GM12878 (cell line): ENCODE results near the gene SSH2. TPM values are rescaled to one million over a fixed set of nuclear protein-coding genes. Genes with fewer than 3 reads are reported as not detected.

Source experiments
- ATF3 ChIP-seq: IDR thresholded peaks from 2 replicates; pipeline ENCODE4 v1.6.1; 2011; ENCODE audit warnings: low read depth, mild to moderate bottlenecking, low read length, moderate library complexity, borderline replicate concordance; ENCODE audit errors: extremely low read depth
- BCL11A ChIP-seq: IDR thresholded peaks from 2 replicates; pipeline ENCODE4 v1.6.1; 2011; ENCODE audit warnings: low read depth, low read length
- CHD1 ChIP-seq: IDR thresholded peaks from 2 replicates; pipeline ENCODE4 v1.6.1; 2012; ENCODE audit warnings: low read depth, low read length, improper control_type of control experiment
- CHD4 ChIP-seq: fragments of 200-600 bp; sonication (generic); IDR thresholded peaks from 2 replicates; pipeline ENCODE4 v1.6.1; 2016; ENCODE audit warnings: mild to moderate bottlenecking
- E2F4 ChIP-seq: IDR thresholded peaks from 2 replicates; pipeline ENCODE4 v1.6.1; 2012; ENCODE audit warnings: low read depth, low read length, improper control_type of control experiment
- EP300 ChIP-seq, 2 experiments: fragments of 150-350 bp in 1 of 2; IDR thresholded peaks; 2 replicates each; pipeline ENCODE4 v1.6.1; 2011 to 2012; ENCODE audit warnings: low read depth in 2 of 2, low read length in 2 of 2, borderline replicate concordance in 1 of 2, improper control_type of control experiment in 1 of 2, inconsistent platforms in 1 of 2; ENCODE audit not compliant: control insufficient read depth in 1 of 2
- HDAC6 ChIP-seq: fragments of 200-600 bp; sonication (generic); IDR thresholded peaks from one replicate; pipeline ENCODE4 v1.8.0; 2017; ENCODE audit warnings: antibody characterized with exemption; ENCODE audit not compliant: unreplicated experiment
- LARP7 ChIP-seq: fragments of 450-650 bp; IDR thresholded peaks from 2 replicates; pipeline ENCODE4 v1.6.1; 2017; ENCODE audit warnings: mild to moderate bottlenecking
- MTA2 ChIP-seq: fragments of 450-650 bp; IDR thresholded peaks from 2 replicates; pipeline ENCODE4 v1.6.1; 2016; ENCODE audit warnings: low read depth, mild to moderate bottlenecking, moderate library complexity
- POLR2AphosphoS2 ChIP-seq: IDR thresholded peaks from 2 replicates; pipeline ENCODE4 v1.6.1; 2011; ENCODE audit warnings: low read depth, mild to moderate bottlenecking, low read length, improper control_type of control experiment, moderate library complexity
- RELB ChIP-seq: fragments of 450-650 bp; IDR thresholded peaks from 2 replicates; pipeline ENCODE4 v1.6.1; 2017; ENCODE audit warnings: low read depth, mild to moderate bottlenecking, moderate library complexity
- SREBF2 ChIP-seq: IDR thresholded peaks from 2 replicates; pipeline ENCODE4 v1.6.1; 2012; ENCODE audit warnings: mild to moderate bottlenecking, low read length
- STAT3 ChIP-seq: IDR thresholded peaks from 2 replicates; pipeline ENCODE4 v1.6.1; 2011; ENCODE audit warnings: low read depth, low read length, improper control_type of control experiment
- TARDBP ChIP-seq: IDR thresholded peaks from 2 replicates; pipeline ENCODE4 v1.6.1; 2016; ENCODE audit warnings: borderline replicate concordance
- ZBED1 ChIP-seq: IDR thresholded peaks from 2 replicates; pipeline ENCODE4 v1.6.1; 2016; ENCODE audit warnings: borderline replicate concordance
- ZNF384 ChIP-seq: IDR thresholded peaks from 2 replicates; pipeline ENCODE4 v1.6.1; 2012; ENCODE audit warnings: low read depth, mild to moderate bottlenecking, low read length, improper control_type of control experiment, borderline replicate concordance
- polyA plus RNA-seq, 11 experiments: library from polyadenylated mRNA; depleted of rRNA in 4 of 11; unstranded in 6 of 11; stranded (reverse) in 5 of 11; fragments of >200 nt; fragmentation: Nextera tagmentation in 4 of 11; fragmentation: Illumina TruSeq in 1 of 11; extraction: Ambion mirVana in 4 of 11; extraction: Trizol in 1 of 11; gene quantifications; 1 replicate in 1 of 11; 2 replicates in 10 of 11; pipeline versions ENCODE4 v1.2.1 to v1.2.3, GENCODE V29; 2011 to 2016; ENCODE audit warnings: inconsistent platforms in 2 of 11, missing spikeins in 2 of 11, low read depth in 1 of 11
- total RNA-seq, 4 experiments: library from RNA; depleted of rRNA in 3 of 4; stranded (reverse); fragments of >200 nt in 3 of 4; fragmentation: Illumina TruSeq in 1 of 4; extraction: Trizol in 1 of 4; gene quantifications; 2 replicates each; pipeline versions ENCODE4 v1.2.1 to v1.2.3, GENCODE V29; 2013 to 2021
- TF ChIP-seq, protein P1 (sequence below): fragments of 450-650 bp; IDR thresholded peaks from 2 replicates; pipeline ENCODE4 v1.6.1; 2017; ENCODE audit warnings: mild to moderate bottlenecking, moderate library complexity
- TF ChIP-seq, protein P2 (sequence below): fragments of 450-650 bp; IDR thresholded peaks from 2 replicates; pipeline ENCODE4 v1.6.1; 2016; ENCODE audit warnings: mild to moderate bottlenecking
- TF ChIP-seq, protein P3 (sequence below): IDR thresholded peaks from 2 replicates; pipeline ENCODE4 v1.6.1; 2012; ENCODE audit warnings: low read depth, low read length, improper control_type of control experiment

Gene SSH2
- total and polyA plus RNA-seq, 10 of the 15 experiments (the other 5 are each of a cell fraction or from before 2014, with no cell fraction given), result 9.3 to 65.9 (median 34.0) TPM

- TF ChIP-seq, protein P1, sequence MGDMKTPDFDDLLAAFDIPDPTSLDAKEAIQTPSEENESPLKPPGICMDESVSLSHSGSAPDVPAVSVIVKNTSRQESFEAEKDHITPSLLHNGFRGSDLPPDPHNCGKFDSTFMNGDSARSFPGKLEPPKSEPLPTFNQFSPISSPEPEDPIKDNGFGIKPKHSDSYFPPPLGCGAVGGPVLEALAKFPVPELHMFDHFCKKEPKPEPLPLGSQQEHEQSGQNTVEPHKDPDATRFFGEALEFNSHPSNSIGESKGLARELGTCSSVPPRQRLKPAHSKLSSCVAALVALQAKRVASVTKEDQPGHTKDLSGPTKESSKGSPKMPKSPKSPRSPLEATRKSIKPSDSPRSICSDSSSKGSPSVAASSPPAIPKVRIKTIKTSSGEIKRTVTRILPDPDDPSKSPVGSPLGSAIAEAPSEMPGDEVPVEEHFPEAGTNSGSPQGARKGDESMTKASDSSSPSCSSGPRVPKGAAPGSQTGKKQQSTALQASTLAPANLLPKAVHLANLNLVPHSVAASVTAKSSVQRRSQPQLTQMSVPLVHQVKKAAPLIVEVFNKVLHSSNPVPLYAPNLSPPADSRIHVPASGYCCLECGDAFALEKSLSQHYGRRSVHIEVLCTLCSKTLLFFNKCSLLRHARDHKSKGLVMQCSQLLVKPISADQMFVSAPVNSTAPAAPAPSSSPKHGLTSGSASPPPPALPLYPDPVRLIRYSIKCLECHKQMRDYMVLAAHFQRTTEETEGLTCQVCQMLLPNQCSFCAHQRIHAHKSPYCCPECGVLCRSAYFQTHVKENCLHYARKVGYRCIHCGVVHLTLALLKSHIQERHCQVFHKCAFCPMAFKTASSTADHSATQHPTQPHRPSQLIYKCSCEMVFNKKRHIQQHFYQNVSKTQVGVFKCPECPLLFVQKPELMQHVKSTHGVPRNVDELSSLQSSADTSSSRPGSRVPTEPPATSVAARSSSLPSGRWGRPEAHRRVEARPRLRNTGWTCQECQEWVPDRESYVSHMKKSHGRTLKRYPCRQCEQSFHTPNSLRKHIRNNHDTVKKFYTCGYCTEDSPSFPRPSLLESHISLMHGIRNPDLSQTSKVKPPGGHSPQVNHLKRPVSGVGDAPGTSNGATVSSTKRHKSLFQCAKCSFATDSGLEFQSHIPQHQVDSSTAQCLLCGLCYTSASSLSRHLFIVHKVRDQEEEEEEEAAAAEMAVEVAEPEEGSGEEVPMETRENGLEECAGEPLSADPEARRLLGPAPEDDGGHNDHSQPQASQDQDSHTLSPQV, result peak; percentile 4; the same call in 1 of the 2 replicates
- TF ChIP-seq CHD4, result no peak
- TF ChIP-seq LARP7, result no peak
- peak; percentile 19 to 43; a peak in 2 of 4 replicates for TF ChIP-seq EP300 (IDR thresholded peaks at IDR 0.05; ENCODE audit: borderline replicate concordance in 1 of 2, control insufficient read depth in 1 of 2, low read depth in 2 of 2, low read length in 2 of 2)
- TF ChIP-seq, protein P2, sequence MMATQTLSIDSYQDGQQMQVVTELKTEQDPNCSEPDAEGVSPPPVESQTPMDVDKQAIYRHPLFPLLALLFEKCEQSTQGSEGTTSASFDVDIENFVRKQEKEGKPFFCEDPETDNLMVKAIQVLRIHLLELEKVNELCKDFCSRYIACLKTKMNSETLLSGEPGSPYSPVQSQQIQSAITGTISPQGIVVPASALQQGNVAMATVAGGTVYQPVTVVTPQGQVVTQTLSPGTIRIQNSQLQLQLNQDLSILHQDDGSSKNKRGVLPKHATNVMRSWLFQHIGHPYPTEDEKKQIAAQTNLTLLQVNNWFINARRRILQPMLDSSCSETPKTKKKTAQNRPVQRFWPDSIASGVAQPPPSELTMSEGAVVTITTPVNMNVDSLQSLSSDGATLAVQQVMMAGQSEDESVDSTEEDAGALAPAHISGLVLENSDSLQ, result peak; percentile 97
- TF ChIP-seq SREBF2, result no peak
- TF ChIP-seq, protein P3, sequence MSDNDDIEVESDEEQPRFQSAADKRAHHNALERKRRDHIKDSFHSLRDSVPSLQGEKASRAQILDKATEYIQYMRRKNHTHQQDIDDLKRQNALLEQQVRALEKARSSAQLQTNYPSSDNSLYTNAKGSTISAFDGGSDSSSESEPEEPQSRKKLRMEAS, result peak; percentile 34; the same call in 1 of the 2 replicates
- peak; percentile 68; the same call in 1 of the 2 replicates for TF ChIP-seq BCL11A
- peak; percentile 43; the same call in 1 of the 2 replicates for TF ChIP-seq RELB
- no peak; the same call in 1 of the 2 replicates for TF ChIP-seq ZBED1
- no peak for TF ChIP-seq ATF3
- TF ChIP-seq POLR2AphosphoS2, result no peak
- no peak for TF ChIP-seq E2F4
- TF ChIP-seq HDAC6, result no peak
- TF ChIP-seq MTA2, result peak; percentile 85
- TF ChIP-seq STAT3, result peak; percentile 45; the same call in 1 of the 2 replicates
- peak; percentile 80; the same call in 1 of the 2 replicates for TF ChIP-seq CHD1
- no peak for TF ChIP-seq TARDBP
- no peak for TF ChIP-seq ZNF384
Measured at GRCh38 chr17:29931231-29931932, 1.4 kb upstream of the SSH2 start (continued).
